Measurements from ENCODE around the gene KIZ.

DNA sequence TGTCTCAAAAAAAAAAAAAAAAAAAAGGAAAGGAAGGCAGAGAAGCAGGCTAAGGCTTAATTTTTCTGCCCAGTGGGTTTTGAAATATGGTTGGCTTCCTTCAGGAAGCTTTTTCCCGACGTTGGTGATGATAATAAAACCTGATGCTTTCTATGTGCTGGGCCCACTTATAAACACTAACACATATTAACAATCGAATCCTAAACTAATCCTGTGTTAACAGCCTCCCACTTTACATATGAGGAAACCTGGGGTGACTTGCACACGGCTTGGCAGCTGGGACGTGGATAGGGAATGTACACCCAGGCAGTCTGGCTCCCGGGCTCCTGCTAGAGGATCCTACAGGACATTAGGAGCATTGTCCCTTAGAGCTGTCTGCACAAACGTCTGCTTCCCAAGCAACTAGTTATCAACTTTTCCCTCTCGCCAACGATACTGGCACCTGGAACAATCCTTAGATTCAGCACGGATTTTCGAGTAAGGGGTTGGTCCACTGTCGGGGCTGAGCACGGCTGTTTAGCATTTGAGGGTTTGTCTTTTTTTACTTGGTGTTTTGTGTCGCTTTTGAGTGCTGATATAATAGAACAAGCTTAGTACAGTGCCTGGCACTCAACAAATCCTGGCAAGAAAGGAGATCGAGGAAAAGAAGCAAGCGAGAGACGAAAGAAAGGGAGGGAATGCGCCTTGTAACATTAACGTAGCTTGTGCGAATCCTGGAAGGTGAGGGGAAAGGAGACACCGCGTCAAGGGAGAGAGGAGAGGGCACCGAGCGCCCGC, 622 bp upstream of the KIZ start:
- TF ChIP-seq, protein P1, sequence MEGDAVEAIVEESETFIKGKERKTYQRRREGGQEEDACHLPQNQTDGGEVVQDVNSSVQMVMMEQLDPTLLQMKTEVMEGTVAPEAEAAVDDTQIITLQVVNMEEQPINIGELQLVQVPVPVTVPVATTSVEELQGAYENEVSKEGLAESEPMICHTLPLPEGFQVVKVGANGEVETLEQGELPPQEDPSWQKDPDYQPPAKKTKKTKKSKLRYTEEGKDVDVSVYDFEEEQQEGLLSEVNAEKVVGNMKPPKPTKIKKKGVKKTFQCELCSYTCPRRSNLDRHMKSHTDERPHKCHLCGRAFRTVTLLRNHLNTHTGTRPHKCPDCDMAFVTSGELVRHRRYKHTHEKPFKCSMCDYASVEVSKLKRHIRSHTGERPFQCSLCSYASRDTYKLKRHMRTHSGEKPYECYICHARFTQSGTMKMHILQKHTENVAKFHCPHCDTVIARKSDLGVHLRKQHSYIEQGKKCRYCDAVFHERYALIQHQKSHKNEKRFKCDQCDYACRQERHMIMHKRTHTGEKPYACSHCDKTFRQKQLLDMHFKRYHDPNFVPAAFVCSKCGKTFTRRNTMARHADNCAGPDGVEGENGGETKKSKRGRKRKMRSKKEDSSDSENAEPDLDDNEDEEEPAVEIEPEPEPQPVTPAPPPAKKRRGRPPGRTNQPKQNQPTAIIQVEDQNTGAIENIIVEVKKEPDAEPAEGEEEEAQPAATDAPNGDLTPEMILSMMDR (conservative IDR thresholded peaks at IDR 0.05; ENCODE audit: low read depth in 2 of 2) = peak in 1 of 2 experiments; percentile 12; a peak in 1 of 4 replicates
- TF ChIP-seq REST (IDR thresholded peaks at IDR 0.05; ENCODE audit: unreplicated experiment) = no peak

Data from GM23338 (cell line).